Neural progenitor cell (in vitro differentiated cells): ENCODE results near the gene SHROOM2. TPM values are rescaled to one million over a fixed set of nuclear protein-coding genes. Genes with fewer than 3 reads are reported as not detected.
A peak's percentile ranks its signal among the peaks of the same experiment; 100 is the strongest.

Experiments used
- DNase-seq: peaks from one replicate; pipeline ENCODE4 v3.0.0-alpha.2; 2016; ENCODE audit warnings: low spot score
- H2AFZ ChIP-seq: fragments of 200-600 bp; sonication (generic); replicated peaks from 2 replicates; pipeline ENCODE4 v1.6.1; 2016; ENCODE audit warnings: antibody characterized with exemption
- H3F3A ChIP-seq: fragments of 200-600 bp; sonication (generic); 2 replicates; pipeline ENCODE4 v1.6.1; 2016; ENCODE audit warnings: antibody characterized with exemption, low read depth
- H3K27ac ChIP-seq: fragments of 200-600 bp; sonication (generic); 2 replicates; pipeline ENCODE4 v1.5.1; 2016; ENCODE audit warnings: mild to moderate bottlenecking
- H3K27me3 ChIP-seq: fragments of 200-600 bp; sonication (generic); 2 replicates; pipeline ENCODE4 v1.6.1; 2016; ENCODE audit warnings: mild to moderate bottlenecking, moderate library complexity
- H3K36me3 ChIP-seq: fragments of 200-600 bp; sonication (generic); 2 replicates; pipeline ENCODE4 v1.5.1; 2016
- H3K4me1 ChIP-seq: fragments of 200-600 bp; sonication (generic); 2 replicates; pipeline ENCODE4 v1.6.1; 2016; ENCODE audit warnings: mixed run types
- H3K4me2 ChIP-seq: fragments of 200-600 bp; sonication (generic); 2 replicates; pipeline ENCODE4 v1.6.1; 2016
- H3K4me3 ChIP-seq: fragments of 200-600 bp; sonication (generic); 2 replicates; pipeline ENCODE4 v1.5.1; 2016
- H3K79me2 ChIP-seq: fragments of 200-600 bp; sonication (generic); 2 replicates; pipeline ENCODE4 v1.6.1; 2016; ENCODE audit warnings: low read depth
- H3K9ac ChIP-seq: fragments of 200-600 bp; sonication (generic); 2 replicates; pipeline ENCODE4 v1.6.1; 2016
- H3K9me3 ChIP-seq: fragments of 200-600 bp; sonication (generic); 2 replicates; pipeline ENCODE4 v1.5.1; 2016; ENCODE audit warnings: low read depth
- H4K20me1 ChIP-seq: fragments of 200-600 bp; sonication (generic); 2 replicates; pipeline ENCODE4 v1.6.1; 2016; ENCODE audit warnings: low read depth
- H3K27ac Mint-ChIP-seq: 3 replicates; pipeline ENCODE4 v1.8.0; 2021; ENCODE audit warnings: mixed read lengths
- H3K27me3 Mint-ChIP-seq: 2 replicates; pipeline ENCODE4 v1.8.0; 2022; ENCODE audit warnings: low read depth, mild to moderate bottlenecking, inconsistent platforms, moderate library complexity, mixed read lengths; ENCODE audit not compliant: insufficient read depth
- H3K36me3 Mint-ChIP-seq: 3 replicates; pipeline ENCODE4 v1.8.0; 2021; ENCODE audit warnings: mixed read lengths
- H3K4me1 Mint-ChIP-seq: 3 replicates; pipeline ENCODE4 v1.8.0; 2021; ENCODE audit warnings: mixed read lengths
- H3K4me3 Mint-ChIP-seq: 3 replicates; pipeline ENCODE4 v1.8.0; 2021; ENCODE audit warnings: mild to moderate bottlenecking, moderate library complexity, mixed read lengths
- H3K9me3 Mint-ChIP-seq: 3 replicates; pipeline ENCODE4 v1.8.0; 2020; ENCODE audit warnings: mixed read lengths
- CTCF ChIP-seq: fragments of 200-600 bp; sonication (generic); IDR thresholded peaks from 2 replicates; pipeline ENCODE4 v1.5.1; 2017; ENCODE audit warnings: antibody characterized with exemption, mild to moderate bottlenecking
- EZH2 ChIP-seq: fragments of 200-600 bp; sonication (generic); IDR thresholded peaks from 2 replicates; pipeline ENCODE4 v1.6.1; 2017; ENCODE audit warnings: antibody characterized with exemption, mild to moderate bottlenecking, moderate library complexity
- EZH2phosphoT487 ChIP-seq: fragments of 200-600 bp; sonication (generic); IDR thresholded peaks from 2 replicates; pipeline ENCODE4 v1.6.1; 2017; ENCODE audit warnings: antibody characterized with exemption
- total RNA-seq: library from RNA; depleted of rRNA; stranded (reverse); fragments of >200 nt; gene quantifications from 2 replicates; pipeline ENCODE4 v1.2.3, GENCODE V29; 2015; ENCODE audit warnings: low replicate concordance

Gene SHROOM2
- total RNA-seq, 1 donor from 2014 or later: 9.1 TPM

- no peak overlapping the region for H2AFZ ChIP-seq
- H3K9me3 ChIP-seq: peaks cover 2% of the 10 kb centered on the region
- no peak overlapping the region for H3K27ac ChIP-seq
- no peaks in the 10 kb centered on the region for H3K4me1 ChIP-seq
- no peaks in the 10 kb centered on the region for H4K20me1 ChIP-seq
- H3K4me3 Mint-ChIP-seq: no peak overlapping the region
- H3K27ac Mint-ChIP-seq: no peak overlapping the region
- H3K4me2 ChIP-seq: no peak overlapping the region
- H3K4me3 ChIP-seq: no peak overlapping the region
- no peaks in the 10 kb centered on the region for H3K27me3 Mint-ChIP-seq
- DNase-seq: no peak
- H3K9ac ChIP-seq: no peak overlapping the region
- H3F3A ChIP-seq: no peaks in the 10 kb centered on the region
- H3K4me1 Mint-ChIP-seq: no peaks in the 10 kb centered on the region
- TF ChIP-seq EZH2: no peak
- TF ChIP-seq CTCF: no peak
- TF ChIP-seq EZH2phosphoT487: no peak
- H3K36me3 ChIP-seq: no peaks in the 10 kb centered on the region
- no peaks in the 10 kb centered on the region for H3K79me2 ChIP-seq
- H3K36me3 Mint-ChIP-seq: no peaks in the 10 kb centered on the region
- H3K27me3 ChIP-seq: no peaks in the 10 kb centered on the region
- H3K9me3 Mint-ChIP-seq: peaks cover 2% of the 10 kb centered on the region
Observed at GRCh38 chrX:9758021-9758638, 28.1 kb upstream of the SHROOM2 start.

- Mint-ChIP-seq H3K36me3 (no peaks in the 10 kb centered on the region), H3K9me3 (peaks cover 4% of the 10 kb centered on the region), H3K27me3 (no peaks in the 10 kb centered on the region), H3K4me1 (no peaks in the 10 kb centered on the region), H3K4me3 (no peak overlapping the region), H3K27ac (no peak overlapping the region)
- H3K4me3 ChIP-seq: no peak overlapping the region
- no peaks in the 10 kb centered on the region for H3K4me1 ChIP-seq
- no peak overlapping the region for H2AFZ ChIP-seq
- no peak overlapping the region for H3K27ac ChIP-seq
- no peaks in the 10 kb centered on the region for H4K20me1 ChIP-seq
- H3K27me3 ChIP-seq: no peaks in the 10 kb centered on the region
- H3K9ac ChIP-seq: no peak overlapping the region
- no peak overlapping the region for H3K4me2 ChIP-seq
- TF ChIP-seq EZH2 (no peak), CTCF (no peak), EZH2phosphoT487 (no peak)
- peaks cover 2% of the 10 kb centered on the region for H3K9me3 ChIP-seq
- no peaks in the 10 kb centered on the region for H3K36me3 ChIP-seq
- H3K79me2 ChIP-seq: no peaks in the 10 kb centered on the region
- DNase-seq: no peak
- H3F3A ChIP-seq: no peaks in the 10 kb centered on the region
Observed at GRCh38 chrX:9759337-9759736, 26.9 kb upstream of the SHROOM2 start.

- Histone ChIP-seq H3K4me1 (no peaks in the 10 kb centered on the region), H3K36me3 (no peaks in the 10 kb centered on the region), H3K79me2 (no peaks in the 10 kb centered on the region), H3K27ac (no peak overlapping the region), H3K4me2 (peak overlapping the region; percentile 64), H3K9ac (no peak overlapping the region), H3K27me3 (peaks cover 5% of the 10 kb centered on the region), H2AFZ (peak overlapping the region; percentile 42), H3F3A (no peaks in the 10 kb centered on the region), H3K9me3 (no peaks in the 10 kb centered on the region), H3K4me3 (peak overlapping the region; percentile 28), H4K20me1 (no peaks in the 10 kb centered on the region)
- Mint-ChIP-seq H3K4me1 (peaks cover 7% of the 10 kb centered on the region), H3K36me3 (peaks cover 2% of the 10 kb centered on the region), H3K4me3 (no peak overlapping the region), H3K27me3 (peaks cover 3% of the 10 kb centered on the region), H3K9me3 (peaks cover 10% of the 10 kb centered on the region), H3K27ac (no peak overlapping the region)
- no peak for TF ChIP-seq EZH2
- no peak for TF ChIP-seq EZH2phosphoT487
- no peak for TF ChIP-seq CTCF
- peak; percentile 32 for DNase-seq
Observed at GRCh38 chrX:9765072-9765736, 21.0 kb upstream of the SHROOM2 start.
